Astrocyte of the cerebellum (primary cell): ENCODE results near the gene TRIM67.

Experiments
- DNase-seq: peaks from one replicate; pipeline ENCODE4 v3.0.0-alpha.2; 2011; ENCODE audit warnings: low read depth
- H3K4me3 ChIP-seq: 2 replicates; pipeline ENCODE4 v1.5.1; 2011; ENCODE audit warnings: mild to moderate bottlenecking, low read depth, low read length, moderate library complexity
- CTCF ChIP-seq: IDR thresholded peaks from 2 replicates; pipeline ENCODE4 v1.5.1; 2012; ENCODE audit warnings: low read length, low read depth, moderate library complexity, mild to moderate bottlenecking; ENCODE audit errors: missing control alignments
- in situ Hi-C: cut with HindIII; loops from 2 replicates; pipeline ENCODE4 v1.10.0; 2017; ENCODE audit warnings: low sequenced_read_pairs

TRIM67 gene

GRCh38 chr1:231215681-231216385 is 54.0 kb downstream of the TRIM67 start:
- in situ Hi-C loops: loop anchor here (25.0 kb wide), 2 partner anchors 279 to 429 kb away; no protein-coding TSS in a partner anchor
- DNase-seq: no peak
- no peak overlapping the region for H3K4me3 ChIP-seq
- no peak for TF ChIP-seq CTCF

DNA sequence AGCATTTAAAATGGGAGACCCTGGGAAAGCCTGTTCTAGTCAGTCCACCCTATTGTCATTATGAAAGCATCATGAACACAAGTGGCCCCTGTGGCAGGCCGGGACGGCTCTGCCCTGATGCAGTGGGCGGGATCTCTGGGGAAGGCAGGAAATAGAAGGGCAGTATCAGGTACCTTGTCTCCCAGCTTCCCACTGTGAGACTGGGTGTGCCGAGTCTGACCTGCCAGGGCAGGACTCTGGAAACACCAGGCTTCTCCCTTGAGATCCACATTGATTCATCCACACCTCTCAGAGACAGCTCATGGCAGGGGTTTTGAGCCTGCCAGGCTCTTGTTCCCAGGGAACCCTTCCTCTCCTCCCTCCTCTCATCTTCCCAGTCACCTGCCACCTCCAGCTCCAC is 54.6 kb downstream of the TRIM67 start:
- in situ Hi-C loops: loop anchor here (25.0 kb wide), 2 partner anchors 279 to 429 kb away; no protein-coding TSS in a partner anchor
- no peak for TF ChIP-seq CTCF
- no peak for DNase-seq

DNA sequence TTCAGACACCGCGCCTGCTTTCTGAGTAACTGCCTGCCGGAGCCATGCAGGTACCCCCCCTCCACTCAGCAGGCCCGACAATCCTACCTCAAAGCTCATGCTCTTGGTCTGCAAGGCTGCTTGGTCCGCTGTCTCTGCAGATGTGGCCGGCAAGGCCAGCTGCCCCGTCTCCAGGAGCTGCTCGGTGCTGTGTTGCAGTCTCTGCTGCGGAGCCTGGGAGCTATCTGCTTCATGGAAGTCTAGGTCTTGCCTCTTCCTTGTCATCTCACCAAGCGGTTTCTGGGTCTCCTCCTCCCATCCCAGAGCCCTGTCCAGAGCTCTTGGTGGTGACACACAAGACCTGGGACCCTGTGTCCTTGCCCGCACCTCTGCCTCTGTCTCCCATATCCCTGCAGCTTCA is 55.2 kb downstream of the TRIM67 start:
- TF ChIP-seq CTCF: no peak
- in situ Hi-C loops: loop anchor here (25.0 kb wide), 2 partner anchors 280 to 430 kb away; no protein-coding TSS in a partner anchor
- no peak for DNase-seq

More for the DNA sequence above, 54.6 kb downstream of the TRIM67 start:
- no peak overlapping the region for H3K4me3 ChIP-seq

DNA sequence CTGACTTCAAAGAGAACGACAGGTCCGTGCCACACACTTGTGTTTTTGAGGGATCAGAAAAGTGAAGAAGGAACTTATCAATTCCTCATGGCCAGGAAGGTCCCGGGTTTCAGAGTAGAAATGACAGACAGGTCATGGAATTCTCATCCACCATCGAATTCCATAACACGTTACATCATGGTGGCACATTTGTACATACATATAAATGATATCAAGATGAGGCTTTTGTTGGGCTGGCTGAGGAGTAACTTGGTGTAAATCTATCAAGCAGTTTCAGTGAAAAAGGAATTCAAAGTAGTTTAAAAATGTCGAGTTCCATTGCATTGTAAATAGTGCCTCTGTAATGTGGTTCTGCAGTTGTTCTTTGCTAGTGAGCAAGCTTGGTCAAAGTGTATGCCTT is 56.2 kb downstream of the TRIM67 start:
- DNase-seq: no peak
- H3K4me3 ChIP-seq: no peak overlapping the region
- no peak for TF ChIP-seq CTCF
- in situ Hi-C loops: loop anchor here (25.0 kb wide), 2 partner anchors 281 to 431 kb away; no protein-coding TSS in a partner anchor

More for the DNA sequence above, 55.2 kb downstream of the TRIM67 start:
- no peak overlapping the region for H3K4me3 ChIP-seq

GRCh38 chr1:231219422-231220401 is 57.9 kb downstream of the TRIM67 start:
- TF ChIP-seq CTCF: no peak
- in situ Hi-C loops: loop anchor here (25.0 kb wide), 2 partner anchors 282 to 432 kb away; no protein-coding TSS in a partner anchor

DNA sequence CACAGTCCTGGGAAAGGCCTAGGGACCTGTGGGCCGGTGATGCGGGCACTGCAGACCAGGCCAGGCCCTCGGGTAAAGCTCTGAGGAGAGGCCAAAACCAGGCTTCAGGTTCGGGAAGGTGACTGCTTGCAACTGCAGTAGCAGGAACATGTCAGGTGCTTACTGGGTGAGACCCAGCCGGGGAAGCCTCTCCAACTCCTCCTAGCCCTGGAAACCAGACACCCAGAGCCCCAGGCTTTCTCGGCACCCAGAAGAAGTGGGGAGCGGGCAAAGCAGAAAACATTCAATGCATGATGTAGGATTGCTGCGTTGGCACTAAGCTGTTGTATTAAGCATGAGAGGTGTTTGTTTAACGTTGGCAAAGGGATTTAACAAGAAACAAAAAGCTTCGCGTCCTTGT is 58.9 kb downstream of the TRIM67 start:
- in situ Hi-C loops: loop anchor here (25.0 kb wide), 2 partner anchors 284 to 434 kb away; no protein-coding TSS in a partner anchor
- DNase-seq: no peak
- no peak for TF ChIP-seq CTCF
- H3K4me3 ChIP-seq: no peak overlapping the region

More at GRCh38 chr1:231219422-231220401, 57.9 kb downstream of the TRIM67 start:
- H3K4me3 ChIP-seq: no peak overlapping the region
- no peak for DNase-seq
